GM12872 (cell line): ENCODE results near the gene COPZ2.

Source experiments
- CTCF ChIP-seq: IDR thresholded peaks from 3 replicates; pipeline ENCODE4 v1.5.1; 2011; ENCODE audit warnings: low read depth, mild to moderate bottlenecking, low read length, moderate library complexity; ENCODE audit not compliant: insufficient read depth

COPZ2 gene

GRCh38 chr17:48012654-48013053, 24.9 kb downstream of the COPZ2 start:
- no peak for TF ChIP-seq CTCF

GRCh38 chr17:48012151-48012520, 25.5 kb downstream of the COPZ2 start:
- no peak for TF ChIP-seq CTCF

GRCh38 chr17:48011405-48012150, 26.0 kb downstream of the COPZ2 start:
- TF ChIP-seq CTCF, result peak; percentile 78

- no peak for TF ChIP-seq CTCF
Observed at GRCh38 chr17:48010193-48010592, 27.4 kb downstream of the COPZ2 start.

GRCh38 chr17:48006936-48007709, 30.5 kb downstream of the COPZ2 start:
- no peak for TF ChIP-seq CTCF

- TF ChIP-seq CTCF, result no peak
Observed at GRCh38 chr17:48004983-48005382, 32.6 kb downstream of the COPZ2 start.

GRCh38 chr17:48003417-48004151, 34.0 kb downstream of the COPZ2 start:
- no peak for TF ChIP-seq CTCF
